Mucosa of descending colon (tissue), 3 donors: Measurements from ENCODE around the gene ALDH1B1. TPM values are rescaled to one million over a fixed set of nuclear protein-coding genes. Genes with fewer than 3 reads are reported as not detected.

ENCODE experiments used
- ATAC-seq: fragments of 200-7000 bp; cut with Tn5 transposase; one replicate; pipeline ENCODE4 v1.9.1; 2020; ENCODE audit warnings: mild to moderate bottlenecking, moderate library complexity
- DNase-seq, 3 donors: peaks; one replicate each; pipeline ENCODE4 v3.0.0-alpha.2; 2020
- H3K36me3 ChIP-seq: fragments of 200-600 bp; one replicate; pipeline ENCODE4 v1.8.0; 2021; ENCODE audit warnings: low read depth, mild to moderate bottlenecking
- H3K4me1 ChIP-seq: fragments of 200-600 bp; one replicate; pipeline ENCODE4 v1.8.0; 2021; ENCODE audit warnings: low read depth, mild to moderate bottlenecking
- H3K4me3 ChIP-seq: fragments of 200-600 bp; one replicate; pipeline ENCODE4 v1.8.0; 2021; ENCODE audit warnings: mild to moderate bottlenecking
- H3K9me3 ChIP-seq: fragments of 200-600 bp; one replicate; pipeline ENCODE4 v1.8.0; 2021; ENCODE audit warnings: mild to moderate bottlenecking
- CTCF ChIP-seq: fragments of 200-600 bp; IDR thresholded peaks from one replicate; pipeline ENCODE4 v1.8.0; 2022; ENCODE audit warnings: antibody characterized with exemption, mild to moderate bottlenecking
- intact Hi-C, 2 donors: fragments of 100-400 bp; cut with DNase I in 1 of 2; cut with micrococcal nuclease in 1 of 2; formaldehyde crosslinking; loops; one replicate each; pipeline versions ENCODE4 v1.11.0 to v1.11.1; 2022; cut with DNase I, micrococcal nuclease
- total RNA-seq, 3 donors: library from RNA; stranded (reverse); fragmentation: NEBNext Ultra II Directional in 2 of 3; extraction: Animal tissue kit (Norgen Biotek cat#: 25700) in 2 of 3; gene quantifications; one replicate each; pipeline versions ENCODE4 v1.2.1 to v1.2.4, GENCODE V29; 2021 to 2023
- donor health status: DM: no; HTN: no; CAD: no; lungs with moderate emphysema.
- donor health status: DM: no; HTN: no; CAD: no.
- donor health status: DM: no; HTN: yes; CAD: no.

Gene ALDH1B1
- total RNA-seq, 3 donors from 2014 or later: 39.5 to 58.1 (median 52.5) TPM

- DNase-seq (no peak), ATAC-seq (no peak)
- Histone ChIP-seq H3K36me3 (no peaks in the 10 kb centered on the region), H3K9me3 (no peaks in the 10 kb centered on the region), H3K4me3 (no peak overlapping the region), H3K4me1 (peaks cover 4% of the 10 kb centered on the region)
- intact Hi-C loops: no loop called here
- no peak for TF ChIP-seq CTCF
Observed at GRCh38 chr9:38434365-38434764, 41.9 kb downstream of the ALDH1B1 start.

- H3K4me1 ChIP-seq: peaks cover 4% of the 10 kb centered on the region
- no peaks in the 10 kb centered on the region for H3K36me3 ChIP-seq
- intact Hi-C loops: no loop called here
- peak in 1 of 3 donors; percentile 26 for DNase-seq
- ATAC-seq: peak; percentile 84
- H3K9me3 ChIP-seq: no peaks in the 10 kb centered on the region
- TF ChIP-seq CTCF: no peak
- H3K4me3 ChIP-seq: no peak overlapping the region
Observed at GRCh38 chr9:38434853-38435252, 42.4 kb downstream of the ALDH1B1 start.

GRCh38 chr9:38435521-38435920, 43.0 kb downstream of the ALDH1B1 start:
- Histone ChIP-seq H3K36me3 (no peaks in the 10 kb centered on the region), H3K9me3 (no peaks in the 10 kb centered on the region), H3K4me3 (no peak overlapping the region), H3K4me1 (peaks cover 4% of the 10 kb centered on the region)
- ATAC-seq (no peak), DNase-seq (no peak)
- TF ChIP-seq CTCF: no peak
- intact Hi-C loops: no loop called here

- DNase-seq: no peak
- Histone ChIP-seq H3K4me3 (no peak overlapping the region), H3K36me3 (no peaks in the 10 kb centered on the region), H3K9me3 (no peaks in the 10 kb centered on the region), H3K4me1 (peaks cover 4% of the 10 kb centered on the region)
- no peak for ATAC-seq
- TF ChIP-seq CTCF: no peak
- intact Hi-C loops: no loop called here
Observed at GRCh38 chr9:38436708-38437107, 44.2 kb downstream of the ALDH1B1 start.

GRCh38 chr9:38437193-38437823, 44.8 kb downstream of the ALDH1B1 start:
- Histone ChIP-seq H3K4me3 (no peak overlapping the region), H3K36me3 (no peaks in the 10 kb centered on the region), H3K4me1 (peaks cover 4% of the 10 kb centered on the region), H3K9me3 (no peaks in the 10 kb centered on the region)
- ATAC-seq: peak; percentile 72
- no peak for TF ChIP-seq CTCF
- peak in 1 of 3 donors; percentile 32 for DNase-seq
- intact Hi-C loops: no loop called here
